Prostate gland (tissue), 2 donors: ENCODE data around the gene LY6G6C. TPM values are rescaled to one million over a fixed set of nuclear protein-coding genes. Genes with fewer than 3 reads are reported as not detected.

Source experiments
- DNase-seq: peaks from one replicate; pipeline ENCODE4 v3.0.0-alpha.2; 2019; ENCODE audit warnings: low spot score
- H3K27ac ChIP-seq, 2 donors: fragments of 200-600 bp; sonication (generic); 2 replicates each; pipeline ENCODE4 v1.5.1; 2017 to 2019
- H3K27me3 ChIP-seq: fragments of 200-600 bp; sonication (generic); replicated peaks from 2 replicates; pipeline ENCODE4 v1.5.1; 2019; ENCODE audit not compliant: insufficient read depth
- H3K36me3 ChIP-seq, 2 donors: fragments of 200-600 bp; sonication (generic); 1 replicate in 1 of 2; 2 replicates in 1 of 2; pipeline versions ENCODE4 v1.5.1 to v1.8.1; 2017 to 2019
- H3K4me1 ChIP-seq: fragments of 200-600 bp; sonication (generic); replicated peaks from 2 replicates; pipeline ENCODE4 v1.5.1; 2019
- H3K4me3 ChIP-seq, 2 donors: fragments of 200-600 bp; sonication (generic); 2 replicates each; pipeline ENCODE4 v1.5.1; 2017 to 2019
- H3K9me3 ChIP-seq: fragments of 200-600 bp; sonication (generic); 2 replicates; pipeline ENCODE4 v1.5.1; 2017
- CTCF ChIP-seq, 4 experiments: fragments of 200-600 bp in 2 of 4; fragments of 450-650 bp in 2 of 4; sonication (generic) in 2 of 4; IDR thresholded peaks; 1 replicate in 3 of 4; 2 replicates in 1 of 4; pipeline ENCODE4 v1.5.1; 2016 to 2019; ENCODE audit warnings: antibody characterized with exemption in 4 of 4, mild to moderate bottlenecking in 2 of 4, moderate library complexity in 2 of 4
- POLR2A ChIP-seq: fragments of 450-650 bp; IDR thresholded peaks from one replicate; pipeline ENCODE4 v1.6.1; 2016; ENCODE audit warnings: antibody characterized with exemption, mild to moderate bottlenecking
- POLR2AphosphoS5 ChIP-seq: sonication (generic); formaldehyde crosslinking; IDR thresholded peaks from one replicate; pipeline ENCODE4 v1.6.1; 2017; ENCODE audit warnings: antibody characterized with exemption
- WGBS: methylation state at CpG from one replicate; pipeline ENCODE4 v1.1.5; 2018; 5-methylcytosine and 5-hydroxymethylcytosine counted together
- intact Hi-C: fragments of 100-400 bp; cut with DNase I; formaldehyde crosslinking; loops from one replicate; pipeline ENCODE4 v1.14.2; 2022
- microRNA-seq: library from miRNA; unstranded; fragments of <30 nt; microRNA quantifications from one replicate; pipeline ENCODE4, GENCODE V29; 2016
- small RNA-seq, 2 donors: library from RNA; depleted of rRNA; stranded (forward); fragments of <200 nt; gene quantifications; one replicate each; pipeline ENCODE3, GENCODE V24; 2016
- total RNA-seq, 2 donors: library from RNA; depleted of rRNA; stranded (reverse); fragments of >200 nt; gene quantifications; one replicate each; pipeline ENCODE4 v1.1.0, GENCODE V29; 2016

Gene LY6G6C
- total RNA-seq, 2 donors from 2014 or later, result not detected

GRCh38 chr6:31676322-31676903 is 45.1 kb downstream of the LY6G6C start:
- H3K4me1 ChIP-seq, result peaks cover 4% of the 10 kb centered on the region
- no peaks in the 10 kb centered on the region for H3K36me3 ChIP-seq
- no peaks in the 10 kb centered on the region for H3K27me3 ChIP-seq
- no peak overlapping the region for H3K4me3 ChIP-seq
- intact Hi-C loops, result no loop called here
- TF ChIP-seq POLR2AphosphoS5 (no peak), POLR2A (no peak), CTCF (IDR thresholded peaks at IDR 0.05) (no peak)
- DNase-seq, result no peak
- H3K9me3 ChIP-seq, result no peaks in the 10 kb centered on the region
- WGBS, result 80% methylated on average over 4 of the region's 4 CpGs
- H3K27ac ChIP-seq, result no peak overlapping the region

GRCh38 chr6:31669676-31670075 is 51.9 kb downstream of the LY6G6C start, which contains the start of gene LY6G5B:
TSS of gene LY6G5B (plus strand) at chr6:31669976. CDS start at chr6:31670951, 975 bp downstream.
- peaks cover 9% of the 10 kb centered on the region for H3K4me1 ChIP-seq
- intact Hi-C loops, result no loop called here
- no peak within 1 kb of the TSS for H3K4me3 ChIP-seq
- H3K36me3 ChIP-seq, result peaks cover 15 to 19% of the 10 kb centered on the region in 2 donors
- no peaks in the 10 kb centered on the region for H3K9me3 ChIP-seq
- H3K27ac ChIP-seq, result no peak within 1 kb of the TSS
- TF ChIP-seq CTCF (IDR thresholded peaks at IDR 0.05), result no peak
- TF ChIP-seq POLR2A, result no peak
- TF ChIP-seq POLR2AphosphoS5, result no peak
- WGBS, result 84% methylated on average over 8 of the region's 8 CpGs
- no peaks in the 10 kb centered on the region for H3K27me3 ChIP-seq
- DNase-seq, result no peak

Small RNA genes lying within 50 kb of the gene (microRNA-seq; reads per million reads assigned to microRNA genes)
- 0.92 reads per million, percentile 7 among the genes with 10 or more reads in this experiment for gene MIR4646

Small RNA genes lying within 50 kb of the gene (small RNA-seq; reads per million reads assigned to genes)
- gene LY6G6D (0 reads per million in 2 donors), gene MIR4646 (0 reads per million in 2 donors), gene MSH5-SAPCD1 (0 reads per million in 2 donors), gene RNU6-850P (0 reads per million in 2 donors), gene SAPCD1 (0 reads per million in 2 donors)

Other genes starting within 250 kb of the LY6G6C start
- gene MICB, start 223.6 kb downstream of the LY6G6C start, total RNA-seq, result 1 to 10 TPM; 1.3 to 5.5 TPM
- not detected for gene MCCD1, start 192.8 kb downstream of the LY6G6C start, total RNA-seq
- 100 to 1,000 TPM; 227 to 390 TPM for gene DDX39B, start 179.7 kb downstream of the LY6G6C start, total RNA-seq
- gene ATP6V1G2, start 175.1 kb downstream of the LY6G6C start, total RNA-seq, result under 1 TPM; 0.36 to 0.74 TPM
- gene NFKBIL1, start 174.1 kb downstream of the LY6G6C start, total RNA-seq, result 10 to 100 TPM; 38.0 to 48.7 TPM
- 1 to 10 TPM in 1 of 2 donors, not detected in 1; 1.2 TPM for gene LTA, start 149.5 kb downstream of the LY6G6C start, total RNA-seq
- gene TNF, start 146.2 kb downstream of the LY6G6C start, total RNA-seq, result under 1 TPM in 1 of 2 donors, not detected in 1; 0.23 TPM
- gene LTB, start 139.3 kb downstream of the LY6G6C start, total RNA-seq, result under 1 TPM in 1 of 2 donors, not detected in 1; 0.97 TPM
- gene LST1, start 135.5 kb downstream of the LY6G6C start, total RNA-seq, result 1 to 10 TPM in 1 of 2 donors, not detected in 1; 3.1 TPM
- not detected for gene NCR3, start 128.7 kb downstream of the LY6G6C start, total RNA-seq
- 10 to 100 TPM; 11.1 to 14.6 TPM for gene AIF1, start 106.5 kb downstream of the LY6G6C start, total RNA-seq
- 100 to 1,000 TPM; 129 to 247 TPM for gene PRRC2A, start 101.0 kb downstream of the LY6G6C start, total RNA-seq
- 100 to 1,000 TPM; 261 to 537 TPM for gene BAG6, start 69.1 kb downstream of the LY6G6C start, total RNA-seq
- 1 to 10 TPM; 1.6 to 6.8 TPM for gene APOM, start 65.9 kb downstream of the LY6G6C start, total RNA-seq
- 10 to 100 TPM; 25.5 to 30.1 TPM for gene C6orf47, start 61.0 kb downstream of the LY6G6C start, total RNA-seq
- 10 to 100 TPM; 19.7 to 28.1 TPM for gene GPANK1, start 56.7 kb downstream of the LY6G6C start, total RNA-seq
- gene CSNK2B, start 55.7 kb downstream of the LY6G6C start, total RNA-seq, result 100 to 1,000 TPM; 214 to 285 TPM
- gene LY6G5B, start 51.8 kb downstream of the LY6G6C start, total RNA-seq, result 10 to 100 TPM in 1 of 2 donors, 1 to 10 TPM in 1; 1.8 to 13.0 TPM
- 1 to 10 TPM; 1.6 to 2.6 TPM for gene LY6G5C, start 40.7 kb downstream of the LY6G6C start, total RNA-seq
- gene ABHD16A, start 18.4 kb downstream of the LY6G6C start, total RNA-seq, result 10 to 100 TPM; 78.1 to 83.6 TPM
- gene LY6G6F, start 14.9 kb downstream of the LY6G6C start, total RNA-seq, result 1 to 10 TPM in 1 of 2 donors, not detected in 1; 3.7 TPM
- gene LY6G6D, start 6.4 kb downstream of the LY6G6C start, total RNA-seq, result not detected
- gene MPIG6B, start 1.6 kb upstream of the LY6G6C start, total RNA-seq, result under 1 TPM in 1 of 2 donors, not detected in 1; 0.74 TPM
- 10 to 100 TPM; 73.3 to 83.7 TPM for gene DDAH2, start 7.6 kb upstream of the LY6G6C start, total RNA-seq
- 100 to 1,000 TPM; 224 to 331 TPM for gene CLIC1, start 14.8 kb upstream of the LY6G6C start, total RNA-seq
- 10 to 100 TPM; 10.5 to 72.4 TPM for gene MSH5, start 18.3 kb upstream of the LY6G6C start, total RNA-seq
- gene SAPCD1, start 40.9 kb upstream of the LY6G6C start, total RNA-seq, result 10 to 100 TPM in 1 of 2 donors, 1 to 10 TPM in 1; 1.9 to 15.7 TPM
- gene VWA7, start 55.6 kb upstream of the LY6G6C start, total RNA-seq, result 10 to 100 TPM in 1 of 2 donors, 1 to 10 TPM in 1; 2.7 to 13.0 TPM
- gene VARS1, start 74.0 kb upstream of the LY6G6C start, total RNA-seq, result 10 to 100 TPM; 38.5 to 49.9 TPM
- 10 to 100 TPM; 51.9 to 52.5 TPM for gene LSM2, start 85.2 kb upstream of the LY6G6C start, total RNA-seq
- gene HSPA1L, start 93.5 kb upstream of the LY6G6C start, total RNA-seq, result 1 to 10 TPM; 1.5 to 8.5 TPM
- gene HSPA1A, start 93.8 kb upstream of the LY6G6C start, total RNA-seq, result 100 to 1,000 TPM; 230 to 440 TPM
- gene HSPA1B, start 106.0 kb upstream of the LY6G6C start, total RNA-seq, result 100 to 1,000 TPM; 331 to 360 TPM
- 100 to 1,000 TPM in 1 of 2 donors, 10 to 100 TPM in 1; 88.4 to 117 TPM for gene NEU1, start 141.1 kb upstream of the LY6G6C start, total RNA-seq
- gene SLC44A4, start 157.3 kb upstream of the LY6G6C start, total RNA-seq, result 100 to 1,000 TPM; 125 to 332 TPM
- gene EHMT2, start 176.0 kb upstream of the LY6G6C start, total RNA-seq, result 10 to 100 TPM; 53.6 to 92.8 TPM
- 1 to 10 TPM; 3.8 to 4.1 TPM for gene ZBTB12, start 180.3 kb upstream of the LY6G6C start, total RNA-seq
- gene C2, start 206.0 kb upstream of the LY6G6C start, total RNA-seq, result 10 to 100 TPM in 1 of 2 donors, 1 to 10 TPM in 1; 7.9 to 16.0 TPM
- gene CFB, start 224.3 kb upstream of the LY6G6C start, total RNA-seq, result 10 to 100 TPM; 32.1 to 48.6 TPM
- gene NELFE, start 237.2 kb upstream of the LY6G6C start, total RNA-seq, result 10 to 100 TPM; 88.9 to 94.0 TPM
- 10 to 100 TPM; 34.8 to 66.2 TPM for gene SKIC2, start 237.4 kb upstream of the LY6G6C start, total RNA-seq